Testis (tissue), 2 donors: ENCODE data around the gene ERCC6L2.

Experiments
- POLR2A ChIP-seq: fragments of 450-650 bp; IDR thresholded peaks from one replicate; pipeline ENCODE4 v1.6.1; 2017; ENCODE audit warnings: antibody characterized with exemption, mild to moderate bottlenecking, moderate library complexity
- TF ChIP-seq, protein P1 (sequence below), 3 experiments: fragments of 450-650 bp in 2 of 3; fragments of 200-600 bp in 1 of 3; sonication (generic) in 1 of 3; IDR thresholded peaks; one replicate each; pipeline ENCODE4 v1.5.1; 2016 to 2019; ENCODE audit warnings: antibody characterized with exemption in 3 of 3, mild to moderate bottlenecking in 2 of 3, moderate library complexity in 1 of 3

GRCh38 chr9:95989297-95989696 lies 113.8 kb downstream of the ERCC6L2 start:
- TF ChIP-seq, protein P1, sequence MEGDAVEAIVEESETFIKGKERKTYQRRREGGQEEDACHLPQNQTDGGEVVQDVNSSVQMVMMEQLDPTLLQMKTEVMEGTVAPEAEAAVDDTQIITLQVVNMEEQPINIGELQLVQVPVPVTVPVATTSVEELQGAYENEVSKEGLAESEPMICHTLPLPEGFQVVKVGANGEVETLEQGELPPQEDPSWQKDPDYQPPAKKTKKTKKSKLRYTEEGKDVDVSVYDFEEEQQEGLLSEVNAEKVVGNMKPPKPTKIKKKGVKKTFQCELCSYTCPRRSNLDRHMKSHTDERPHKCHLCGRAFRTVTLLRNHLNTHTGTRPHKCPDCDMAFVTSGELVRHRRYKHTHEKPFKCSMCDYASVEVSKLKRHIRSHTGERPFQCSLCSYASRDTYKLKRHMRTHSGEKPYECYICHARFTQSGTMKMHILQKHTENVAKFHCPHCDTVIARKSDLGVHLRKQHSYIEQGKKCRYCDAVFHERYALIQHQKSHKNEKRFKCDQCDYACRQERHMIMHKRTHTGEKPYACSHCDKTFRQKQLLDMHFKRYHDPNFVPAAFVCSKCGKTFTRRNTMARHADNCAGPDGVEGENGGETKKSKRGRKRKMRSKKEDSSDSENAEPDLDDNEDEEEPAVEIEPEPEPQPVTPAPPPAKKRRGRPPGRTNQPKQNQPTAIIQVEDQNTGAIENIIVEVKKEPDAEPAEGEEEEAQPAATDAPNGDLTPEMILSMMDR (IDR thresholded peaks at IDR 0.05), result no peak
- no peak for TF ChIP-seq POLR2A
